ENCODE data around the gene GABRG3.

- TF ChIP-seq CTCF (IDR thresholded peaks at IDR 0.05; ENCODE audit: extremely low read depth in 1 of 2, insufficient read depth in 1 of 2, low read depth in 1 of 2, low read length in 2 of 2) (no peak), MAX (IDR thresholded peaks at IDR 0.05; ENCODE audit: insufficient read depth, insufficient read length) (no peak), POLR2A (IDR thresholded peaks at IDR 0.05; ENCODE audit: low read depth, low read length) (no peak), EZH2 (IDR thresholded peaks at IDR 0.05; ENCODE audit: borderline replicate concordance, low read depth, low read length, severe bottlenecking) (no peak), POLR2AphosphoS5 (IDR thresholded peaks at IDR 0.05; ENCODE audit: insufficient read depth, low read depth, low read length) (no peak), JUN (IDR thresholded peaks at IDR 0.05; ENCODE audit: borderline replicate concordance, insufficient read depth, insufficient read length, low read depth) (no peak), MYC (IDR thresholded peaks at IDR 0.05; ENCODE audit: low read depth, low read length) (no peak)
These were observed 426.0 kb downstream of the GABRG3 start for GRCh38 chr15:27396996-27397395.

Data from endothelial cell of umbilical vein (primary cell).